GM21576 (cell line): ENCODE measurements around the gene GPR132.
"Not testable (repeated sequence)": the region's sequence is repeated elsewhere in the genome, so short reads cannot be mapped to it uniquely, and the experiment has no call there.

Experiments used
- ATAC-seq: cut with Tn5 transposase; IDR thresholded peaks from one replicate; pipeline ENCODE4 v1.9.1; 2021; ENCODE audit warnings: mild to moderate bottlenecking, moderate library complexity; ENCODE audit not compliant: unreplicated experiment

GPR132 gene

GRCh38 chr14:105065280-105066228, at the start of gene GPR132:
TSS of gene GPR132 (minus strand) at chr14:105065430. CDS start at chr14:105055420, 10,010 bp downstream.
- ATAC-seq: peak; percentile 51

- ATAC-seq: not testable (repeated sequence)
Observed at GRCh38 chr14:105109243-105109642, 44.0 kb upstream of the GPR132 start.

- ATAC-seq: no peak
Observed at GRCh38 chr14:105108516-105108864, 43.3 kb upstream of the GPR132 start.

- no peak for ATAC-seq
Observed at GRCh38 chr14:105107781-105108515, 42.7 kb upstream of the GPR132 start.

- no peak for ATAC-seq
Observed at GRCh38 chr14:105107351-105107750, 42.1 kb upstream of the GPR132 start.

- ATAC-seq: no peak
Observed at GRCh38 chr14:105105158-105105557, 39.9 kb upstream of the GPR132 start.

GRCh38 chr14:105102893-105103292, 37.7 kb upstream of the GPR132 start:
- no peak for ATAC-seq

- ATAC-seq: no peak
Observed at GRCh38 chr14:105102361-105102870, 37.2 kb upstream of the GPR132 start.

- no peak for ATAC-seq
Observed at GRCh38 chr14:105100910-105101309, 35.7 kb upstream of the GPR132 start.

- ATAC-seq: no peak
Observed at GRCh38 chr14:105099778-105100177, 34.5 kb upstream of the GPR132 start.

- ATAC-seq: no peak
Observed at GRCh38 chr14:105098316-105098715, 33.1 kb upstream of the GPR132 start.

- no peak for ATAC-seq
Observed at GRCh38 chr14:105097794-105098127, 32.5 kb upstream of the GPR132 start.

GRCh38 chr14:105096206-105096875, 31.1 kb upstream of the GPR132 start:
- no peak for ATAC-seq

GRCh38 chr14:105095236-105095805, 30.1 kb upstream of the GPR132 start:
- no peak for ATAC-seq

- ATAC-seq: no peak
Observed at GRCh38 chr14:105094193-105094907, 29.1 kb upstream of the GPR132 start.

- peak; percentile 45 for ATAC-seq
Observed at GRCh38 chr14:105093431-105094192, 28.4 kb upstream of the GPR132 start.

GRCh38 chr14:105093038-105093430, 27.8 kb upstream of the GPR132 start:
- no peak for ATAC-seq

- no peak for ATAC-seq
Observed at GRCh38 chr14:105092171-105093037, 27.2 kb upstream of the GPR132 start.
